ENCODE data around the gene PTPRN2. TPM values are rescaled to one million over a fixed set of nuclear protein-coding genes. Genes with fewer than 3 reads are reported as not detected.
"Not testable (repeated sequence)": the region's sequence is repeated elsewhere in the genome, so short reads cannot be mapped to it uniquely, and the experiment has no call there.

PTPRN2 gene
- total and polyA plus RNA-seq, 2 donors (not counting 1 experiment from before 2014, with no cell fraction given): 0.54 to 1.2 TPM

GRCh38 chr7:158460665-158461064 lies 127.0 kb downstream of the PTPRN2 start:
- H4K20me1 ChIP-seq (ENCODE audit: control insufficient read depth, extremely low read depth, insufficient read depth, low read length): no peaks in the 10 kb centered on the region
- H3K36me3 ChIP-seq (ENCODE audit: control insufficient read depth, insufficient read depth, low read length): no peaks in the 10 kb centered on the region
- H2AFZ ChIP-seq (ENCODE audit: low read length): no peak overlapping the region
- H3K9me3 ChIP-seq (ENCODE audit: control insufficient read depth, insufficient read depth, low read depth, low read length): no peaks in the 10 kb centered on the region
- H3K27ac ChIP-seq (ENCODE audit: insufficient read depth, low read length): no peak overlapping the region
- no peaks in the 10 kb centered on the region for H3K27me3 ChIP-seq (ENCODE audit: control insufficient read depth, insufficient read depth, low read length)
- H3K4me2 ChIP-seq (ENCODE audit: extremely low read depth, insufficient read depth, low read length): no peak overlapping the region
- TF ChIP-seq EZH2 (IDR thresholded peaks at IDR 0.05; ENCODE audit: low read length, missing control alignments) (no peak), CTCF (conservative IDR thresholded peaks at IDR 0.05 in 1 of 2, IDR thresholded peaks at IDR 0.05 in 1 of 2; ENCODE audit: low read depth in 1 of 2, low read length in 2 of 2) (no peak)
- H3K4me1 ChIP-seq (ENCODE audit: control insufficient read depth, extremely low read depth, insufficient read depth, low read length): no peaks in the 10 kb centered on the region
- H3K79me2 ChIP-seq (ENCODE audit: control insufficient read depth, insufficient read depth, low read length): no peaks in the 10 kb centered on the region
- no peak for DNase-seq (ENCODE audit: low read depth in 2 of 2)
- H3K4me3 ChIP-seq (replicated peaks in 1 of 4; ENCODE audit: control extremely low read depth in 1 of 4, insufficient read depth in 1 of 4, low read depth in 3 of 4, low read length in 4 of 4): no peak overlapping the region
- no peak overlapping the region for H3K9ac ChIP-seq (ENCODE audit: insufficient read depth, low read length)

- no peak overlapping the region for H3K4me3 ChIP-seq (replicated peaks in 1 of 4; ENCODE audit: control extremely low read depth in 1 of 4, insufficient read depth in 1 of 4, low read depth in 3 of 4, low read length in 4 of 4)
- no peak for TF ChIP-seq EZH2 (IDR thresholded peaks at IDR 0.05; ENCODE audit: low read length, missing control alignments)
- TF ChIP-seq CTCF (conservative IDR thresholded peaks at IDR 0.05 in 1 of 2, IDR thresholded peaks at IDR 0.05 in 1 of 2; ENCODE audit: low read depth in 1 of 2, low read length in 2 of 2): no peak
- no peak overlapping the region for H2AFZ ChIP-seq (ENCODE audit: low read length)
- no peaks in the 10 kb centered on the region for H3K27me3 ChIP-seq (ENCODE audit: control insufficient read depth, insufficient read depth, low read length)
- H3K79me2 ChIP-seq (ENCODE audit: control insufficient read depth, insufficient read depth, low read length): no peaks in the 10 kb centered on the region
- H3K36me3 ChIP-seq (ENCODE audit: control insufficient read depth, insufficient read depth, low read length): no peaks in the 10 kb centered on the region
- no peak overlapping the region for H3K9ac ChIP-seq (ENCODE audit: insufficient read depth, low read length)
- H3K9me3 ChIP-seq (ENCODE audit: control insufficient read depth, insufficient read depth, low read depth, low read length): no peaks in the 10 kb centered on the region
- H3K4me2 ChIP-seq (ENCODE audit: extremely low read depth, insufficient read depth, low read length): no peak overlapping the region
- no peak for DNase-seq (ENCODE audit: low read depth in 2 of 2)
- no peaks in the 10 kb centered on the region for H3K4me1 ChIP-seq (ENCODE audit: control insufficient read depth, extremely low read depth, insufficient read depth, low read length)
- H4K20me1 ChIP-seq (ENCODE audit: control insufficient read depth, extremely low read depth, insufficient read depth, low read length): no peaks in the 10 kb centered on the region
- no peak overlapping the region for H3K27ac ChIP-seq (ENCODE audit: insufficient read depth, low read length)
These were observed 128.8 kb downstream of the PTPRN2 start for GRCh38 chr7:158458716-158459282.

- no peaks in the 10 kb centered on the region for H3K79me2 ChIP-seq (ENCODE audit: control insufficient read depth, insufficient read depth, low read length)
- H2AFZ ChIP-seq (ENCODE audit: low read length): no peak overlapping the region
- H3K27ac ChIP-seq (ENCODE audit: insufficient read depth, low read length): no peak overlapping the region
- H3K27me3 ChIP-seq (ENCODE audit: control insufficient read depth, insufficient read depth, low read length): no peaks in the 10 kb centered on the region
- no peaks in the 10 kb centered on the region for H3K36me3 ChIP-seq (ENCODE audit: control insufficient read depth, insufficient read depth, low read length)
- no peaks in the 10 kb centered on the region for H4K20me1 ChIP-seq (ENCODE audit: control insufficient read depth, extremely low read depth, insufficient read depth, low read length)
- no peak overlapping the region for H3K4me2 ChIP-seq (ENCODE audit: extremely low read depth, insufficient read depth, low read length)
- TF ChIP-seq CTCF (conservative IDR thresholded peaks at IDR 0.05 in 1 of 2, IDR thresholded peaks at IDR 0.05 in 1 of 2; ENCODE audit: low read depth in 1 of 2, low read length in 2 of 2) (no peak), EZH2 (IDR thresholded peaks at IDR 0.05; ENCODE audit: low read length, missing control alignments) (no peak)
- no peaks in the 10 kb centered on the region for H3K4me1 ChIP-seq (ENCODE audit: control insufficient read depth, extremely low read depth, insufficient read depth, low read length)
- H3K9ac ChIP-seq (ENCODE audit: insufficient read depth, low read length): no peak overlapping the region
- DNase-seq (ENCODE audit: low read depth in 2 of 2): no peak
- H3K4me3 ChIP-seq (replicated peaks in 1 of 4; ENCODE audit: control extremely low read depth in 1 of 4, insufficient read depth in 1 of 4, low read depth in 3 of 4, low read length in 4 of 4): no peak overlapping the region
- no peaks in the 10 kb centered on the region for H3K9me3 ChIP-seq (ENCODE audit: control insufficient read depth, insufficient read depth, low read depth, low read length)
These were observed 129.5 kb downstream of the PTPRN2 start for GRCh38 chr7:158458096-158458495.

GRCh38 chr7:158457586-158457985 lies 130.0 kb downstream of the PTPRN2 start:
- not testable (repeated sequence) for H3K4me1 ChIP-seq (ENCODE audit: control insufficient read depth, extremely low read depth, insufficient read depth, low read length); H3K27me3 ChIP-seq (ENCODE audit: control insufficient read depth, insufficient read depth, low read length); H3K4me3 ChIP-seq (replicated peaks in 1 of 4; ENCODE audit: control extremely low read depth in 1 of 4, insufficient read depth in 1 of 4, low read depth in 3 of 4, low read length in 4 of 4); H4K20me1 ChIP-seq (ENCODE audit: control insufficient read depth, extremely low read depth, insufficient read depth, low read length); DNase-seq (ENCODE audit: low read depth in 2 of 2); H3K4me2 ChIP-seq (ENCODE audit: extremely low read depth, insufficient read depth, low read length); H3K9me3 ChIP-seq (ENCODE audit: control insufficient read depth, insufficient read depth, low read depth, low read length); H3K27ac ChIP-seq (ENCODE audit: insufficient read depth, low read length); H3K9ac ChIP-seq (ENCODE audit: insufficient read depth, low read length); H3K79me2 ChIP-seq (ENCODE audit: control insufficient read depth, insufficient read depth, low read length); H3K36me3 ChIP-seq (ENCODE audit: control insufficient read depth, insufficient read depth, low read length); H2AFZ ChIP-seq (ENCODE audit: low read length)

All from fibroblast of lung (primary cell).